HCT116 (cell line): Measurements from ENCODE around the gene SLC18A2. TPM values are rescaled to one million over a fixed set of nuclear protein-coding genes. Genes with fewer than 3 reads are reported as not detected.

Experiments
- ATAC-seq: fragments of 200-7000 bp; cut with Tn5 transposase; 2 replicates; pipeline ENCODE4 v1.9.1; 2020; ENCODE audit warnings: mild to moderate bottlenecking, moderate library complexity
- BruUV-seq: library from RNA; stranded (reverse); fragments of 400-500 nt; replicated peaks from 2 replicates; lab custom pipeline; 2021; lab: Mats Ljungman, UMichigan
- CTCF ChIA-PET: fragments of 300-600 bp; sonication (Branson Sonifier 250); formaldehyde crosslinking; loops from one replicate; lab custom pipeline; 2021; ENCODE audit warnings: antibody characterized with exemption; lab: Charles Lee
- POLR2A ChIA-PET: fragments of 300-600, 350-600 bp; sonication (Branson Sonifier 250); formaldehyde crosslinking; loops from one replicate; lab custom pipeline; 2021; ENCODE audit warnings: antibody characterized with exemption; lab: Charles Lee
- RAD21 ChIA-PET, 2 experiments: fragments of 300-600 bp; sonication (Branson Sonifier 250); formaldehyde crosslinking; loops; one replicate each; lab custom pipeline; 2023; ENCODE audit warnings: low total read pairs in 2 of 2; ENCODE audit not compliant: uncharacterized antibody in 2 of 2, unreplicated experiment in 2 of 2, low non-redundant PET in 1 of 2; lab: Charles Lee
- DNase-seq: peaks from one replicate; pipeline ENCODE4 v3.0.0-alpha.2; 2010; ENCODE audit warnings: low read depth, low spot score
- H2AFZ ChIP-seq: fragments of 200-600 bp; shearing (Covaris generic), sonication (generic); 2 replicates; pipeline ENCODE4 v1.6.1; 2017; ENCODE audit warnings: low read depth, mixed run types, mixed read lengths, antibody characterized with exemption, low read length; ENCODE audit not compliant: poor library complexity, severe bottlenecking
- H3K27ac ChIP-seq: 2 replicates; pipeline ENCODE4 v1.5.1; 2012; ENCODE audit warnings: low read depth, low read length
- H3K27me3 ChIP-seq: fragments of 200-600 bp; sonication (generic); 2 replicates; pipeline ENCODE4 v1.6.1; 2016; ENCODE audit warnings: mixed run types, low read length, mixed read lengths; ENCODE audit not compliant: insufficient read depth
- H3K36me3 ChIP-seq, 2 experiments: fragments of 200-500 bp in 1 of 2; fragments of 200-600 bp in 1 of 2; sonication (Bioruptor generic) in 1 of 2; sonication (generic) in 1 of 2; 2 replicates each; pipeline versions ENCODE4 v1.5.1 to v1.6.1; 2014 to 2016; ENCODE audit warnings: low read length in 2 of 2, inconsistent platforms in 1 of 2, mixed read lengths in 1 of 2, mixed run types in 1 of 2; ENCODE audit not compliant: insufficient read depth in 2 of 2, control insufficient read depth in 1 of 2
- H3K4me1 ChIP-seq, 2 experiments: fragments of 200-600 bp in 1 of 2; sonication (generic) in 1 of 2; 2 replicates each; pipeline versions ENCODE4 v1.5.1 to v1.6.1; 2012 to 2017; ENCODE audit warnings: low read length in 2 of 2, inconsistent platforms in 1 of 2, mild to moderate bottlenecking in 1 of 2, mixed read lengths in 1 of 2, mixed run types in 1 of 2, moderate library complexity in 1 of 2; ENCODE audit not compliant: insufficient read depth in 2 of 2, control insufficient read depth in 1 of 2
- H3K4me2 ChIP-seq: fragments of 200-600 bp; sonication (generic); 2 replicates; pipeline ENCODE4 v1.6.1; 2017; ENCODE audit warnings: mixed run types, low read length, mixed read lengths
- H3K4me3 ChIP-seq, 2 experiments: fragments of 200-600 bp in 1 of 2; sonication (generic) in 1 of 2; replicated peaks in 1 of 2; 2 replicates each; pipeline ENCODE4 v1.5.1; 2011 to 2016; ENCODE audit warnings: low read length in 2 of 2, control low read depth in 1 of 2, low read depth in 1 of 2, mild to moderate bottlenecking in 1 of 2, mixed read lengths in 1 of 2, mixed run types in 1 of 2
- H3K79me2 ChIP-seq: fragments of 200-600 bp; sonication (generic); 2 replicates; pipeline ENCODE4 v1.6.1; 2017; ENCODE audit warnings: mild to moderate bottlenecking, mixed run types, low read length, moderate library complexity, mixed read lengths; ENCODE audit not compliant: insufficient read depth
- H3K9ac ChIP-seq: fragments of 200-600 bp; sonication (generic); 2 replicates; pipeline ENCODE4 v1.6.1; 2016; ENCODE audit warnings: low read length, mixed read lengths
- H3K9me2 ChIP-seq: fragments of 200-600 bp; sonication (generic), shearing (Covaris generic); 2 replicates; pipeline ENCODE4 v1.6.1; 2017; ENCODE audit warnings: mixed run types, mild to moderate bottlenecking, moderate library complexity; ENCODE audit not compliant: insufficient read depth
- H3K9me3 ChIP-seq, 2 experiments: fragments of 200-500 bp in 1 of 2; fragments of 200-600 bp in 1 of 2; sonication (Bioruptor generic) in 1 of 2; sonication (generic) in 1 of 2; 2 replicates each; pipeline ENCODE4 v1.6.1; 2014 to 2017; ENCODE audit warnings: low read length in 2 of 2, mixed read lengths in 2 of 2, inconsistent platforms in 1 of 2, low read depth in 1 of 2, mild to moderate bottlenecking in 1 of 2, mixed run types in 1 of 2, moderate library complexity in 1 of 2; ENCODE audit not compliant: control insufficient read depth in 1 of 2, insufficient read depth in 1 of 2
- H4K20me1 ChIP-seq: fragments of 200-600 bp; sonication (generic), shearing (Covaris generic); 2 replicates; pipeline ENCODE4 v1.6.1; 2017; ENCODE audit warnings: mixed run types, mild to moderate bottlenecking, moderate library complexity; ENCODE audit not compliant: insufficient read depth
- CBX3 ChIP-seq: IDR thresholded peaks from 2 replicates; pipeline ENCODE4 v1.6.1; 2012; ENCODE audit warnings: low read depth
- EGR1 ChIP-seq: IDR thresholded peaks from 2 replicates; pipeline ENCODE4 v1.6.1; 2012; ENCODE audit warnings: low read depth
- ELF1 ChIP-seq: IDR thresholded peaks from 2 replicates; pipeline ENCODE4 v1.6.1; 2012; ENCODE audit warnings: low read depth, borderline replicate concordance
- EZH2 ChIP-seq: fragments of 200-600 bp; sonication (generic); IDR thresholded peaks from 2 replicates; pipeline ENCODE4 v1.6.1; 2017; ENCODE audit warnings: antibody characterized with exemption, mixed run types
- EZH2phosphoT487 ChIP-seq: fragments of 200-600 bp; IDR thresholded peaks from 2 replicates; pipeline ENCODE4 v1.6.1; 2018; ENCODE audit warnings: antibody characterized with exemption, borderline replicate concordance
- FOSL1 ChIP-seq: IDR thresholded peaks from 2 replicates; pipeline ENCODE4 v1.6.1; 2012; ENCODE audit warnings: low read depth
- JUND ChIP-seq: IDR thresholded peaks from 2 replicates; pipeline ENCODE4 v1.6.1; 2012
- POLR2A ChIP-seq: IDR thresholded peaks from 2 replicates; pipeline ENCODE4 v1.7.0; 2011; ENCODE audit warnings: borderline replicate concordance; ENCODE audit not compliant: insufficient read depth, insufficient read length; ENCODE audit errors: extremely low read depth
- POLR2AphosphoS5 ChIP-seq: IDR thresholded peaks from 2 replicates; pipeline ENCODE4 v1.6.1; 2011; ENCODE audit warnings: mild to moderate bottlenecking, low read depth, low read length, moderate library complexity
- RAD21 ChIP-seq: IDR thresholded peaks from 2 replicates; pipeline ENCODE4 v1.6.1; 2012; ENCODE audit warnings: low read depth, mild to moderate bottlenecking
- SP1 ChIP-seq: IDR thresholded peaks from 2 replicates; pipeline ENCODE4 v1.6.1; 2012; ENCODE audit warnings: low read depth
- SRF ChIP-seq: IDR thresholded peaks from 2 replicates; pipeline ENCODE4 v1.6.1; 2012; ENCODE audit warnings: low read depth
- TCF7L2 ChIP-seq: IDR thresholded peaks from 2 replicates; pipeline ENCODE4 v1.7.0; 2011; ENCODE audit warnings: borderline replicate concordance, inconsistent platforms; ENCODE audit not compliant: insufficient read depth, insufficient read length; ENCODE audit errors: extremely low read depth
- YY1 ChIP-seq: IDR thresholded peaks from 2 replicates; pipeline ENCODE4 v1.6.1; 2011; ENCODE audit warnings: low read length, low read depth, moderate library complexity, mild to moderate bottlenecking; ENCODE audit not compliant: insufficient replicate concordance; ENCODE audit errors: extremely low read depth
- ZFX ChIP-seq: fragments of 450-650 bp; IDR thresholded peaks from 2 replicates; pipeline ENCODE4 v1.6.1; 2017
- ZNF274 ChIP-seq: fragments of 200-500 bp; sonication (Bioruptor generic); IDR thresholded peaks from 2 replicates; pipeline ENCODE4 v1.6.1; 2014; ENCODE audit warnings: mild to moderate bottlenecking, low read depth, low read length, inconsistent platforms
- intact Hi-C: fragments of 100-400 bp; cut with micrococcal nuclease; formaldehyde crosslinking; loops from 2 replicates; pipeline ENCODE4 v1.10.0; 2022
- total RNA-seq: library from RNA; stranded (reverse); gene quantifications from one replicate; pipeline ENCODE4 v1.2.1, GENCODE V29; 2021; ENCODE audit not compliant: unreplicated experiment
- TF ChIP-seq, protein P1 (sequence below): IDR thresholded peaks from 2 replicates; pipeline ENCODE4 v1.6.1; 2012
- TF ChIP-seq, protein P2 (sequence below), 3 experiments: fragments of 200-600 bp in 1 of 3; sonication (generic) in 1 of 3; IDR thresholded peaks in 2 of 3; conservative IDR thresholded peaks in 1 of 3; 2 replicates each; pipeline ENCODE4 v1.5.1; 2012 to 2017; ENCODE audit warnings: low read depth in 2 of 3, low read length in 2 of 3, antibody characterized with exemption in 1 of 3, borderline replicate concordance in 1 of 3, control low read depth in 1 of 3, mild to moderate bottlenecking in 1 of 3, mixed read lengths in 1 of 3, mixed run types in 1 of 3, moderate library complexity in 1 of 3; ENCODE audit not compliant: insufficient read depth in 1 of 3
- TF ChIP-seq, protein P3 (sequence below): IDR thresholded peaks from 2 replicates; pipeline ENCODE4 v1.6.1; 2012

Gene SLC18A2
- total RNA-seq, 1 experiment from 2014 or later: not detected

DNA sequence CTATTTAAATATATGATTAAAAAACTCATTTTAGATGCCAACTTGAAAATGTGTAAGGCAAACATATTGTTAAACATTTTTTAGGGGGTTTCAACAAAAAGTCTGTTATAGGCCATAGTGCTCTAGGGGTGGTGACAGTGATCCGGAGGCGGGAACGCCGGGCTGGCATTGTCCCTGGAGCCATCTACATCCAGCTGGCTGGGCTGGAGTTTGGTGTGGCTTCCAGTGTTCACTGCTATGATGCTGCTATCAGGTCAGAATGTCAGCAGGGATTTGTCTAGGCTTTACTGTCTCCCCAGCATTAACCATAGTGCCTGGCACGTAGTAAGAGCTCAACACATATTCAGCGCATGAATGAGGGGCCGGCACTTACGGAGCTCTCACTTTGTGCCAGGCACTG is 1.9 kb upstream of the SLC18A2 start:
- RAD21 ChIA-PET: no interaction called here
- intact Hi-C loops: no loop called here
- Histone ChIP-seq H4K20me1 (no peaks in the 10 kb centered on the region), H3K27me3 (no peaks in the 10 kb centered on the region), H3K27ac (no peak overlapping the region), H3K9me2 (no peaks in the 10 kb centered on the region), H3K4me1 (no peaks in the 10 kb centered on the region), H3K4me2 (no peak overlapping the region), H3K9me3 (no peaks in the 10 kb centered on the region), H2AFZ (no peak overlapping the region), H3K4me3 (no peak overlapping the region)
- ATAC-seq (no peak), DNase-seq (no peak)
- CTCF ChIA-PET: interaction anchor here (1.1 to 1.5 kb wide), 2 partner anchors 22 to 81 kb away, joined by 3 to 4 read pairs; no protein-coding TSS in a partner anchor
- POLR2A ChIA-PET: no interaction called here
- TF ChIP-seq, protein P1, sequence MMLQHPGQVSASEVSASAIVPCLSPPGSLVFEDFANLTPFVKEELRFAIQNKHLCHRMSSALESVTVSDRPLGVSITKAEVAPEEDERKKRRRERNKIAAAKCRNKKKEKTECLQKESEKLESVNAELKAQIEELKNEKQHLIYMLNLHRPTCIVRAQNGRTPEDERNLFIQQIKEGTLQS: no peak
- TF ChIP-seq SRF (no peak), YY1 (no peak), TCF7L2 (no peak), EZH2 (no peak), FOSL1 (no peak), ZNF274 (no peak), EZH2phosphoT487 (no peak), CBX3 (no peak), SP1 (no peak), POLR2AphosphoS5 (no peak), EGR1 (no peak), ZFX (no peak), JUND (no peak), RAD21 (no peak), POLR2A (no peak), ELF1 (no peak)
- TF ChIP-seq, protein P2, sequence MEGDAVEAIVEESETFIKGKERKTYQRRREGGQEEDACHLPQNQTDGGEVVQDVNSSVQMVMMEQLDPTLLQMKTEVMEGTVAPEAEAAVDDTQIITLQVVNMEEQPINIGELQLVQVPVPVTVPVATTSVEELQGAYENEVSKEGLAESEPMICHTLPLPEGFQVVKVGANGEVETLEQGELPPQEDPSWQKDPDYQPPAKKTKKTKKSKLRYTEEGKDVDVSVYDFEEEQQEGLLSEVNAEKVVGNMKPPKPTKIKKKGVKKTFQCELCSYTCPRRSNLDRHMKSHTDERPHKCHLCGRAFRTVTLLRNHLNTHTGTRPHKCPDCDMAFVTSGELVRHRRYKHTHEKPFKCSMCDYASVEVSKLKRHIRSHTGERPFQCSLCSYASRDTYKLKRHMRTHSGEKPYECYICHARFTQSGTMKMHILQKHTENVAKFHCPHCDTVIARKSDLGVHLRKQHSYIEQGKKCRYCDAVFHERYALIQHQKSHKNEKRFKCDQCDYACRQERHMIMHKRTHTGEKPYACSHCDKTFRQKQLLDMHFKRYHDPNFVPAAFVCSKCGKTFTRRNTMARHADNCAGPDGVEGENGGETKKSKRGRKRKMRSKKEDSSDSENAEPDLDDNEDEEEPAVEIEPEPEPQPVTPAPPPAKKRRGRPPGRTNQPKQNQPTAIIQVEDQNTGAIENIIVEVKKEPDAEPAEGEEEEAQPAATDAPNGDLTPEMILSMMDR (IDR thresholded peaks at IDR 0.05 in 2 of 3, conservative IDR thresholded peaks at IDR 0.05 in 1 of 3; ENCODE audit: borderline replicate concordance in 1 of 3, insufficient read depth in 1 of 3, low read depth in 2 of 3, low read length in 2 of 3): no peak
- TF ChIP-seq, protein P3, sequence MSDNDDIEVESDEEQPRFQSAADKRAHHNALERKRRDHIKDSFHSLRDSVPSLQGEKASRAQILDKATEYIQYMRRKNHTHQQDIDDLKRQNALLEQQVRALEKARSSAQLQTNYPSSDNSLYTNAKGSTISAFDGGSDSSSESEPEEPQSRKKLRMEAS: no peak
- TF ChIP-seq, all 23 proteins: peak for 0
- no peak overlapping the region for H3K9ac ChIP-seq
- H3K36me3 ChIP-seq: no peaks in the 10 kb centered on the region
- H3K79me2 ChIP-seq: no peaks in the 10 kb centered on the region
- no TSS peak for BruUV-seq
